ENCODE data around the gene KPNA6.
"Not testable (repeated sequence)": the region's sequence is repeated elsewhere in the genome, so short reads cannot be mapped to it uniquely, and the experiment has no call there.

Gene KPNA6

DNA sequence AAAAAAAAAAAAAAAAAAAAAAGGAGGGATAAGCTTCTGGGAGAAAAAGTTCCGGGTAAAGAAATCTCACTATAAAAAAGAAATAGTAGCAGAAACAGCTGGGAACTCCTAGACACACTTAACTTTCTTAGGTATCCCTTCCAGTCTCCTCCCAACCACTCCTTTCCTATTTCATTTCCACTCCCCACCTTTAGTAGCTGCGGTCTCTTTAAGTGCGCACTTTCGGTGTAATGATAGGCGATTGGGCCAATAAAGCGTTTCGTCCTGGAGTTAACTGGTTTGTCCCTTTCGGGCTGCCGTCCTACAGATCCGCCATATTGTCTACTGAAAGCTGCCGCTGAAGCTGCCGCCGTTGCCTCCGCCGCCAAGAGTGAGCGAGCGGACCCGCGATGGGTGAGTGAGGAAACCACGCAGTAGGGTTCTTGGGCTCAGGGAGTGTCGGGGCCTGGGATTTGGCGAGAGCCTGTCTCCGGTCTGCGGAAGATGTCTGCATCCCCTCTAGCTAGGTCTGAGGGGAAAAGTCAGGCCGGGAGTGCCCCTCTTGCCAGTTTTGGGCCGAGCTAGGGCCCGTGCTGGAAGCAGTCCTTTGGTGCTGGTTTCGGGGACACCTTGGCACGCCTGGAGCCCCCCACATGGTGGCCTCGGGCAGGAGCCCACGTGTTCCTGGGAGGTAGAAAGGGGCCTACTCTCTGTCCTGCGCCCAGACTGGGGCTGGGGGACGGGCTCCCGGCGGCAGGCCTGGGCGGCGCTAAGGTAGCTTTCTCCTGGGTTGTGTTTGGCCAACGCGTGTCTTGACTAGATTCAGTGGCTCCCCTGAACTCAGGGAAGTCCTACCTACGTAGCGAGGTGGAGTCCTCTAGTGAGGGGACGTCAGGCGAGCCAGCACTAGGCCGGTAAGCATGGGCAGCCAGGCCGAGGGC is at the start of gene KPNA6:
TSS of gene KPNA6 (plus strand) at position 315 of the 920 bp plus-strand sequence. CDS start at position 390, 75 bp downstream.
- peak; percentile 93 for DNase-seq

DNA sequence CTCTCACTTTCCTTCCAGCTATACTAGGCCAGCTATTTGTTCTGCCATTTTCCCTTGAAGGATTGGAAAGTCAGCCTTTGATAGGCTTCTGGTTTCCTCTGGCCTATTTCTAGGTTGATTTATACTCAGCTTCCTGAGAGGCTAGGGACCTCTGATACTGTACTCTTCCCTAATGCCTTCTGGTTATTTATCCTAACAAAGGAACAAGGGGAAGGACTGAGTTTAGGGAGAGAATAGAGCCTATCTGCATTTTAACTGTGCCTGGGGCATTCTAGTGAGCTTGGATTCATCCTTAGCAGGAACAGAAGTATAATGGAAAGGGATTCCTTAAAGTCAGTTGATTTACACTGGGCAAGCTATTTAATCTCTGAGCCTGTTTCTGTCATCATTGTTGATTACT is 46.9 kb upstream of the KPNA6 start:
- DNase-seq = no peak

DNA sequence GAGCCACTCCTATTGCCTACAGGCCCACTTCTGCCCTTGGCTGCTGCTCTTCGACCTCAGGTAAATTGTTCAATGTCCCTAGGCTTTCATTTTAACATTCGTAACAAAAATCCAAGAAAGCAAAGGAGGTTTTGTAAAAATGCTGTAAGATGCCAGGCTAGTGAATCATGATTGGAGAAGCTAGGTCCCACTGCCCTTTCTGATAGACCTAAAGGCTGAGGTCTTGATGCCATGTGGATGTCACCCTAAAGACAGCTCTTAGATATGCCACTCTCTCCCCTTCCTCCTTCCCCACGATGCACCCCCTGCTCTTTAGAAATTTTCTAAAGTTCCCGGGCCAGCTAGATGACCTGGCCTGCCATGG is 45.0 kb upstream of the KPNA6 start:
- no peak for DNase-seq

DNA sequence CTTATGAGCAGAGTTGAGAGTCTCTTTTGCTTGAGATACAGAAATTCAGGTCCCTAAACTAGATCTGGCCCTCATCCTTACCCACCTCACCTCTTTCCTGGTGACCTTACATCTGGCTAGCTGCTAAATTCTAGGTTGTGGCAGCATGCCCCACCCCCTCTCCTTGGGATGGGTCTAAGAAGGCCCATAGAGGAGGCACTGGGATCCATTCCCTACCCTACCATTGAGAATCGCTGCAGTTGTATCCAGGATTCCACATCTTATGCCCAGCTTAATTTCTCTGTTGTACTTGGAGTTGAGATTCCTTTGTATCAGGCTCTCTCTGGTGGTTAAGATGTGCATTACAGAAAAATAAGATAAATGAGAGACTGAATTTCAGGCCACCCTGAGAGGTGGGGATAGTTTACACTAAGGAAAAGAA is 44.6 kb upstream of the KPNA6 start:
- no peak for DNase-seq

DNA sequence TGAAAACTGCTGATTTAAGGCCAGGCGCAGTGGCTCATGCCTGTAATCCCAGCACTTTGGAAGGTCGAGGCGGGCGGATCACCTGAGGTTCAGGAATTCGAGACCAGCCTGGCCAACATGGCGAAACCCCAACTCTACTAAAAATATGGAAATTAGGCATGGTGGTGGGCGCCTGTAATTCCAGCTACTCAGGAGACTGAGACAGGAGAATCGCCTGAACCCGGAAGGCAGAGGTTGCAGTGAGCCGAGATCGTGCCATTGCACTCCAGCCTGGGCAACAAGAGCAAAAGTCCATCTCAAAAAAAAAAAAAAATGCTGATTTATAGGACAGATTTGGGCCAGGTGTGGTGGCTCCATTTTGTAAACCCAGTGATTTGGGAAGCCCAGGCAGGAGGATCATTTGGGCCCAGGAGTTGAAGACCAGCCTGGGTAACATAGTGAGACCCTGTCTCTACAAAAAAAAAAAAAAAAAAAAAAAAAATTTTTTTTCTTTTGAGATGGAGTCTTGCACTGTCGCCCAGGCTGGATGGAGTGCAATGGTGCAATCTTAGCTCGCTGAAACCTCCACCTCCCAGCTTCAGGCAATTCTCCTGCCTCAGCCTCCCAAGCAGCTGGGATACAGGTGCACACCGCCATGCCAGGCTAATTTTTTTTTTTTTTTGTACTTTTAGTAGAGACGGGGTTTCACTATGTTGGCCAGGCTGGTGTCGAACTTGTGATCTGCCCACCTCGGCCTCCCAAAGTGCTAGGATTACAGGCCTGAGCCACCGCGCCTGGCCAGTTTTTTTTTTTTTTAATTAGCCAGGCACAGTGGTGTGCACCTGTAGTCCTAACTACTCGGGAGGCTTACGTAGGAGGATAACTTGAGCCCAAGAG is 42.0 kb upstream of the KPNA6 start:
- DNase-seq = peak; percentile 17

DNA sequence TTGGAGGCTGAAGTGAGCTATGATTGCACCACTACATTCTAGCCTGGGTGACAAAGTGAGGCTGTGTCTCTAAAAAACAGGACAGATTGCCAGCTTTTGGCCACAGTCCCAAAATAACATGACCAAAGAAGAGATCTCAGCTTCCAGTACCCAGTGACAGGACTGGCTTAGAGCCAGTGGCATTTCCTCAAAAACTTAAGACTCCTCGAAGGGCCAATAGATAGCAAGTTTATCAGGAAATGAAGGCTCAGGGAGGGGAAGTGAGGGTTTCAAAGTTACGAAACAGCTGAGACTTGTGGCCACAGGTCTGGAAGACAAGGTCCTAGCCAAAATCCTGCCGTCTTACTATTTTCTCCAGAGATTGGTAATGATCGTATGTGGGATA is 41.4 kb upstream of the KPNA6 start:
- peak; percentile 47 for DNase-seq

DNA sequence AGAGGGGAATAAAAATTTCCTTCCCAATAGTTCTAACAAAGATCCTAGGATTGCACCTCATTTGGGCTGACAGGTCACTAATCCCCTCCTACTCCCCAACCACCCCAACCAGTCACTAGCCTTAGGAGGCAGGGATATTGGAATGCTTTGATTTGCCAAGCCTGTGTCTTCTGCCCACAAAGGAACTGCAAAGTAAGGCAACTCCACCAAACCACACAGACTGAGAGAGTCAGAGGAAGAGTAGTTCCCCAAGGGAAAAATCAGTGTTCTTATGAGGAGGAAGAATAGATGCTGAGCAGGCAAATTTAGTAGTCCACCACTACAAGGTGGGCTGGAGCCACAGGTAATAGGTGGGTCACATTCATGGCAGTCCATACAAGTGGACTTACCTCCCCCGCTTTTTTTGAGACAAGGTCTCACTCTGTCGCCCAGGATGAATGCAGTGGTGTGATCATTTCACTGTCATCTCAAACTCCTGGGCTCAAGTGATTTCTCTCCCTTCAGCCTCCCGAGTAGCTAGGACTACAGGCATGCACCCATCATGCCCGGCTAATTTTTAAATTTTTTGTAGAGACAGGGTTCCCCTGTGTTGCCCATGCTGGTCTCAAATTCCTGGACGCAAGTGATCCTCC is 38.8 kb upstream of the KPNA6 start:
- DNase-seq = peak; percentile 69

DNA sequence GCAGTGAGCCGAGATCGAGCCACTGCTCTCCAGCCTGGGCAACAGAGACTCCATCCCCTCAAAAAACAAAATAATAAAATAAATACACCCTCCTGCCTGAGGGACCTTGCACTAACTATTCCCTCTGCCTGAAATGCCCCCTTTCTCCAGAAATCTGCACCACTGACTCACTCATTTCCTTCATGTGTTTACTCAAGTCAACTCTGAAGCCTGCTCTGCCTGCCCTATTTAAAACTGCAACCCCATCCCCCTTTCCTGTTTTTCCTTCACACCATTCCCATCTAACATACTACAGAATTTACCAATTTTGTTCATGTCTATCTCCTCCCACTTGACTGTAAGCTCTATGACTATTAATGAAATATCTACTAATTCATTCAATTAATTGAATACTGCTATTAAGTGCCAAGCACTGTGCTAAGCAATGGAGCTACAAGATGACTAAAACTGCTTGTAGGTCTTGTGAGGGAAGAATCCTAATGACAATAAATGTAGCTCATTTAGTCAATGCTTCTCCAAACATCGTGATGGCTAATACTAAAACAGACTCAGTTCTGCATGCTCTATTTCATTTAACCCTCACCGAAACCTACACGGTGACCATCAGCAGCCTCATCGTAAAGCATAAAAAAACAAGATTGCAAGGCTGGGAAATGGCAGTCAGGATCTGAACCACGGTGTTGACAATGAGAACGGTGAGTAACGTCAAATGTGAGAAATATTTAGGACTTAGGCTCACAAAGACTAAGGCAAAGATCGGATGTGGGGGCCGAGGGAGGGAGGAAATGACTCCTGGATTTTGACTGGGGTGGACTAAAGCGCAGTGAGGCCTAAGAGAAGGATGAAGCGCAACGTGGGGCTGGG is 35.9 kb upstream of the KPNA6 start:
- no peak for DNase-seq

DNA sequence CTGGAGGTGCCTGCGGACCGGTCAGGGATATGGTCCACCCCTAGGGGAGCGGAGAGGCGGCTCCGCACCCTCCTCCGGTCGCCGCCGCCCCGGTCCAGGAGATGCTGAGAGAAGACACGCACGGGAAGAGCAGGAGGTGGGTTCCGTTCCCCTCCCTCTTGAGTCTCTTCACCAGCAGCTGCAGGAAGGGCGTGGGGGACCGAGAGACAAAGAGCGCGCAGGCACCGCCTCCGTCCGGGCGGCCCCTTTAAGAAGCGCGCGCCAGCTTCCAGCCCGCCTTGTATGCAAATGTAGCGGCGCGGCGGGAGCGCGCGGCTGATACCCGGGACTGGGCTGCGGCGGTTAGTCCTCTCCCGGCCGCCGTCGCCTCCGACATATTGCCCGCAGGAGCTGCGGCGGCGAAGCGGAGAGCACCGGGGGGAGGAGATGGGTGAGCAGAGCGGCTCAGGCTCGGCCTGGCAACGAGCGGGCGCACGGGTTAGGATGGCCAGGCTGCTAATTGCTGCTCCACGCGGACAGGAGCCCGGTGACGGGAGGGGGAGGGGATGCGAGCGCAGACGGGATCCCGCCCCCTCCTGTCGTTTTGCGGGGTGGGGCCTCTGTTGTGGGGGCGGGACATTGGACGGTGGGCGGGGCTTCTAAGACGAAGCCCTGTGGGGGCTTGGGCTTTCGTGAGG is 35.1 kb upstream of the KPNA6 start, which contains the start of gene TMEM39B:
TSS of gene TMEM39B (plus strand) at position 318 of the 677 bp plus-strand sequence. CDS start at position 427, 109 bp downstream.
- peak; percentile 97 for DNase-seq

DNA sequence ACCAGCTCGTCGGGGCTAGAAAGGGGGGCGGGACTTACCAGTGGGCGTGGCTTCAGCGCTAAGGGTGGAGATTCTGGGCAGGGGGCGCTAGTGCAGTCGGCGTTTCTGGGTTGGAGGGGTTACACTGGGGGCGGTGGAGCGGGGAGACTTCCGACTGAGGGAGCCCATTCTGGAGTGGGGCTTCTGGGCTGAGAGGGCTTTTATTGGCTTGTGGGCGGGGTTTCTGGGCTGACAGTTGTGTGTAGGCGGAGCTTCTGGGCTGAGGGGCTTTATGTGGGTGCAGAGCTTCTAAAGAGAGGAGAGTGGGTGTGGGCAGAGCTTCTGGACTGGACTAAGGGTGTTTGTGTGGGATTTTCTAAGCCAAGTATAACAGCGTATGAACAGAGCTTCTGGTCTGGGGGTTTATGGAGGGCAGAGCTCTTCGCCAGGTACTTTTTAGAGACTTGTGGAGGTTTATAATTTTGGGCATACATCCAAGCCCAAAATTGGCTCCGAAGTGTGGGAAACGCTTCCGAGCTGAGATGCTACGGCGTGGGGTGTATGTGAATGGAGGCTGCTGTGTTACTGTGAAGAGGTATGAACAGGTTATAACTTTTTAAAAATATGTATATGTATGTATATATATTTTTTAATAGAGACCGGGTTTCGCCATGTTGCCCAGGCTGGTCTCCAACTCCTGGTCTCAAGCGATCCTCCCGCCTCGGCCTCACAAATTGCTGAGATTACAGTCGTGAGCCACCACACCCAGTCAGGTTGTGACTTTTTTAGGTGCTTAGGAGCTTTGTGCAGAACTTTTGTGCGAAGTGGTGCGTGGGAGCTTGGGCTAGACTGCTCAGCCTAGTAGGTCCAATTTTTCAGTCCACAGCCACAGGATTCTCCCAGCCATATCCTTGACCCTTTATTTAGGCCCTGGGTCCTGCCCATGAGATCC is 34.3 kb upstream of the KPNA6 start:
- DNase-seq = no peak

DNA sequence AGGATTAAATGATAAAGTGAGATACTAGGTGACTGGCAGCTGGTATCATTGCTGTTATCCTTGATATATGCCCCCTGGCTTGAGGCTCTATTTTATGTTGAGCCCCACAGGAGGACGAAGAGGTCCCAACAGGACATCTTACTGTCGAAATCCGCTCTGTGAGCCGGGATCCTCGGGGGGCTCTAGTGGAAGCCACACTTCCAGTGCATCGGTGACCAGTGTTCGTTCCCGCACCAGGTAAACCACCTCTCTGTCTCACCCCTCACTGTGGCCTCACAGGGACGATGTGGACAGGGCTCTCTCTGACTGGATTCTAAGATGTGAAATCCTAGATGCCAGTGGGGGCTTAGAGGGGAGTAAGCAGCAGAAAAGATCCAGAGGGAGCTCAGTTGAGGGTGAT is 33.0 kb upstream of the KPNA6 start:
- DNase-seq = no peak

DNA sequence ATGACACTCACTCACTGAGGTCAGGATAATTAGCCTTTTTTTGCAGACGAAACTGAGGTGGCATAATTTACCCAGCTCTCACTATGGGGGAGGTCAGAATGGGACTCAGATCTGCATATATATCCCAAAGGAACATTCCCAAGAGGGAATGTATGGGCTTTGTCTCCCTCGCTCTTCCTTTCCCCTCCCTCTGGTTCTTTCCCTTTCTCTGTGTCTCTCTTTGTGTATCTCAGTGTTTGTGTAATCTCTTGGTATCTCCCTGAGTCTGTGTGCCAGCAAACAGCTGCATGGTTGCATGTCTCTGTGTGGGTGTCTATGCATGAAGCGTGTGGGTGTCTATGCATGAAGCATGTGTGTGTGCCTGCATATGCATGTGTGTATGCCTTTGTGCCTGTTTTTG is 30.4 kb upstream of the KPNA6 start:
- no peak for DNase-seq

DNA sequence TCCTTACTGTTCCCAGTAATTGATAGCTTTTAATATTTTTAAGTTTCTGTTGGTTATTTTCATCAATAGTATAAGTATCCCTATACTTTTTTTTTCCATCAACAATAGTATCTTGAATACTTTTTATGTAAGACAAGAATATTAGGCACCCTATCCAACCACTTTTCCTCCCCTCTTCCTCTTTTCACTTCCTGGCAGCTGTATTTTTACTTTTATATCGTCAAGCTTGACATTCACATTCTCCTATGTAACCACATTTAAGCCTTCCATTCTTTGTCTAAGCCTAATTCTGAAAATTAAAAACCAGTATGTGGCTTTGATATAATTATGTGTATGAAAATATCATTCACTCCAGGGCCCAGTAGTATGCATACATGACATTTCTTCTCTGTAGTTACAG is 25.8 kb upstream of the KPNA6 start:
- DNase-seq = no peak

DNA sequence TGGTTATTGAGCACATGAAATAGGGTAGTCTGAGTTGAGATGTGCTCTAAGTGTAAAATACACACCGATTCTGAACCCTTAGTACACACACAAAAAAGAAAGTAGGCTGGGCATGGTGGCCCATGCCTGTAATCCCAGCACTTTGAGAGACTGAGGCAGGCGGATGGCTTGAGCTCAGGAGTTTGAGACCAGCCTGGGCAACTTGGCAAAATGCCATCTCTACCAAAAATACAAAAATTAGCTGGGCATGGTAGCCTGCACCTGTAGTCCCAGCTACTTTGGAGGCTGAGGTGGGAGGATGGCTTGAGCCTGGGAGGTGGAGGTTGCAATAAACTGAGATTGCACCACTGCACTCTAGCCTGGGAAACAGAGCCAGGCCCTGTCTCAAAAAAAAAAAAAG is 21.5 kb upstream of the KPNA6 start:
- DNase-seq = not testable (repeated sequence)

DNA sequence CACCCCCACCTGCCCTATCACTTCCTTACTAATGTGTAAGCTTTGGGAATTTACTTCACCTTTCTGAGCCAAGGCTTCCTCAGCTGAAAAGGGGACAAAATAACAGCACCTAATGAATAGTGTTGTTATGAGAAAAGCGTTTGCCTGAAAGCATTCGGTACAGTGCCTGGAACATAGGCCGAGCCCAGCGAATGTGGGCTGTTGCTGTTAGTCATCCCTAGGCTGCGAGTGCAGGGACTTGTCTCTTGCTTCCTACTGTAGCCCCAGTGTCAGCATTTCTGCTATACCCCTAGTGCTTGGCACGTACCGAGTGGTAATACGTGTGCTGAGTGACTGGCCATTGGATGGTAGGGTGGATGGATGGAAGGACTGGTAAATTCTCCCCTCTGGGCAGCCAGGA is 16.7 kb upstream of the KPNA6 start:
- DNase-seq = no peak

DNA sequence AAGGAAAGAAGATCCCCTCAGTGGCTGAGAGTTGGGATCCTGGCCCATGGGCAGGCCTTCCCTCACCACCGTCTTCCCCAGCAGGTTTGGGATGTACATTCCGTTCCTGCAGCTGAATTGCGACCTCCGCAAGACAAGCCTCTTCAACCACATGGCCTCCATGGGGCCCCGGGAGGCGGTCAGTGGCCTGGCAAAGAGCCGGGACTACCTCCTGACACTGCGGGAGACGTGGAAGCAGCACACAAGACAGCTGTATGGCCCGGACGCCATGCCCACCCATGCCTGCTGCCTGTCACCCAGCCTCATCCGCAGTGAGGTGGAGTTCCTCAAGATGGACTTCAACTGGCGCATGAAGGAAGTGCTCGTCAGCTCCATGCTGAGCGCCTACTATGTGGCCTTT is 16.3 kb upstream of the KPNA6 start:
- DNase-seq = no peak

DNA sequence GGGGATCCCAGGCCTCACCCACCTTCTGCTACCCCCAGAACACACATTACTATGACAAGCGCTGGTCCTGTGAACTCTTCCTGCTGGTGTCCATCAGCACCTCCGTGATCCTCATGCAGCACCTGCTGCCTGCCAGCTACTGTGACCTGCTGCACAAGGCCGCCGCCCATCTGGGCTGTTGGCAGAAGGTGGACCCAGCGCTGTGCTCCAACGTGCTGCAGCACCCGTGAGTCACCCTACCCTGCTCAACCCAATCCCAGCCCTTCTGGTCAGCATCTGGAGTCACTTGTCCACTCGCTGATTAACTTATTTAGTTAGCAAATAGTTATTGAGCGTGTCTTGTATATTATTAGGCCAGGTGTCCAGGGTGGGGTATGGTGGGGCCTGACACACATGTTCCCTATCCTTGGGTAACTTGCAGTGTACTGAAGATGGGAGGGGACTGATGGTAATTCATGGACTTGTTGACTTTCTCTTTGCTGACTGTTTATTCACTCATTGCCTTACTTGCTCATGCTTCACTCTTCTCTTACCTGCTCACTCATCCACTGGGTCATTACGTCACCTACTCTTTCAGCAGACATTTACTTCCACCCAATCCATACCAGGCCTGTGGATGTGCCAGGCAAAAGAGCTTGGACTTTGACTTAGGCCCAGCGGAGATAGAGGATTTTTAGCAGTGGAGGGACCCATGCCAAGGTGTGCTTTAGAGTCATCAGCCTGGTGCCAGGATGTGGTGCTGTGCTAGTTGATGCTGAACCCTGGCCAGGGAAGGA is 12.9 kb upstream of the KPNA6 start:
- DNase-seq = no peak

DNA sequence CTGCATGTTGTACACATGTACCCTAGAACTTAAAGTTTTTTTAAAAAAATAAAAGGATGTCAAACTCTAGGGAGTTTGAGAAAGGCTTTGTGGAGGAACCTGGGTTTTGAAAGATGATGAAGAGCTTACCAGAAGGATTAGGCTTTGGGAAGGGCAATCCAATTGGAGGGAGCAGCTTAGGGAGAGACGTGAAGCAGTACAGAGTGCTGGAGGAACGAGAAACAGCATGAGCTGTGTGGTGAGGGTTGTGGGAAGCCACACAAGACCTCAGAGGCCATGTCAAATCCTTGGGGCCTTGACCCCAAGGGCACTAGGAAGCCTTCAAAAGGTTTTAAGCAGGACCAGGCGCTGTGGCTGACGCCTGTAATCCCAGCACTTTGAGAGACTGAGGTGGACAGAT is 8.4 kb upstream of the KPNA6 start:
- no peak for DNase-seq

DNA sequence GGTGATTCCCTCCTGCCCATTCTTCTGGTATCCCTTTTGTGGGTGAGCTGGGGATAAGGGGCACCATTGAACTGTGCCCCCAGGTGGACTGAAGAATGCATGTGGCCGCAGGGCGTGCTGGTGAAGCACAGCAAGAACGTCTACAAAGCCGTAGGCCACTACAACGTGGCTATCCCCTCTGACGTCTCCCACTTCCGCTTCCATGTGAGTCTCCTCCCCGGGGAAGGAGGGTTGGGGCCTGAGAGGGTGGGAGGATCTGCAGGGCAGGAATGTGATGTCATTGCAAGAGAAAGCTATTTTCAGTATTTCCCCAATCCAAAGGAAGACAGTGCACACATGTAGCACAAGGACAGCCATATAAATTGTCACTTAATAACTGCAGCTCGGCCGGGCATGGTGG is 7.5 kb upstream of the KPNA6 start:
- no peak for DNase-seq
